Neural progenitor cell (in vitro differentiated cells): ENCODE measurements around the gene HSD11B2. TPM values are rescaled to one million over a fixed set of nuclear protein-coding genes. Genes with fewer than 3 reads are reported as not detected.

Source experiments
- DNase-seq: peaks from one replicate; pipeline ENCODE4 v3.0.0-alpha.2; 2016; ENCODE audit warnings: low spot score
- H2AFZ ChIP-seq: fragments of 200-600 bp; sonication (generic); replicated peaks from 2 replicates; pipeline ENCODE4 v1.6.1; 2016; ENCODE audit warnings: antibody characterized with exemption
- H3F3A ChIP-seq: fragments of 200-600 bp; sonication (generic); 2 replicates; pipeline ENCODE4 v1.6.1; 2016; ENCODE audit warnings: antibody characterized with exemption, low read depth
- H3K27ac ChIP-seq: fragments of 200-600 bp; sonication (generic); 2 replicates; pipeline ENCODE4 v1.5.1; 2016; ENCODE audit warnings: mild to moderate bottlenecking
- H3K27me3 ChIP-seq: fragments of 200-600 bp; sonication (generic); 2 replicates; pipeline ENCODE4 v1.6.1; 2016; ENCODE audit warnings: mild to moderate bottlenecking, moderate library complexity
- H3K36me3 ChIP-seq: fragments of 200-600 bp; sonication (generic); 2 replicates; pipeline ENCODE4 v1.5.1; 2016
- H3K4me1 ChIP-seq: fragments of 200-600 bp; sonication (generic); 2 replicates; pipeline ENCODE4 v1.6.1; 2016; ENCODE audit warnings: mixed run types
- H3K4me2 ChIP-seq: fragments of 200-600 bp; sonication (generic); 2 replicates; pipeline ENCODE4 v1.6.1; 2016
- H3K4me3 ChIP-seq: fragments of 200-600 bp; sonication (generic); 2 replicates; pipeline ENCODE4 v1.5.1; 2016
- H3K79me2 ChIP-seq: fragments of 200-600 bp; sonication (generic); 2 replicates; pipeline ENCODE4 v1.6.1; 2016; ENCODE audit warnings: low read depth
- H3K9ac ChIP-seq: fragments of 200-600 bp; sonication (generic); 2 replicates; pipeline ENCODE4 v1.6.1; 2016
- H3K9me3 ChIP-seq: fragments of 200-600 bp; sonication (generic); 2 replicates; pipeline ENCODE4 v1.5.1; 2016; ENCODE audit warnings: low read depth
- H4K20me1 ChIP-seq: fragments of 200-600 bp; sonication (generic); 2 replicates; pipeline ENCODE4 v1.6.1; 2016; ENCODE audit warnings: low read depth
- H3K27ac Mint-ChIP-seq: 3 replicates; pipeline ENCODE4 v1.8.0; 2021; ENCODE audit warnings: mixed read lengths
- H3K27me3 Mint-ChIP-seq: 2 replicates; pipeline ENCODE4 v1.8.0; 2022; ENCODE audit warnings: low read depth, mild to moderate bottlenecking, inconsistent platforms, moderate library complexity, mixed read lengths; ENCODE audit not compliant: insufficient read depth
- H3K36me3 Mint-ChIP-seq: 3 replicates; pipeline ENCODE4 v1.8.0; 2021; ENCODE audit warnings: mixed read lengths
- H3K4me1 Mint-ChIP-seq: 3 replicates; pipeline ENCODE4 v1.8.0; 2021; ENCODE audit warnings: mixed read lengths
- H3K4me3 Mint-ChIP-seq: 3 replicates; pipeline ENCODE4 v1.8.0; 2021; ENCODE audit warnings: mild to moderate bottlenecking, moderate library complexity, mixed read lengths
- H3K9me3 Mint-ChIP-seq: 3 replicates; pipeline ENCODE4 v1.8.0; 2020; ENCODE audit warnings: mixed read lengths
- EZH2 ChIP-seq: fragments of 200-600 bp; sonication (generic); IDR thresholded peaks from 2 replicates; pipeline ENCODE4 v1.6.1; 2017; ENCODE audit warnings: antibody characterized with exemption, mild to moderate bottlenecking, moderate library complexity
- EZH2phosphoT487 ChIP-seq: fragments of 200-600 bp; sonication (generic); IDR thresholded peaks from 2 replicates; pipeline ENCODE4 v1.6.1; 2017; ENCODE audit warnings: antibody characterized with exemption
- total RNA-seq: library from RNA; depleted of rRNA; stranded (reverse); fragments of >200 nt; gene quantifications from 2 replicates; pipeline ENCODE4 v1.2.3, GENCODE V29; 2015; ENCODE audit warnings: low replicate concordance
- TF ChIP-seq, protein P1 (sequence below): fragments of 200-600 bp; sonication (generic); IDR thresholded peaks from 2 replicates; pipeline ENCODE4 v1.5.1; 2017; ENCODE audit warnings: antibody characterized with exemption, mild to moderate bottlenecking

Gene HSD11B2
- total RNA-seq, 1 donor from 2014 or later, result not detected

DNA sequence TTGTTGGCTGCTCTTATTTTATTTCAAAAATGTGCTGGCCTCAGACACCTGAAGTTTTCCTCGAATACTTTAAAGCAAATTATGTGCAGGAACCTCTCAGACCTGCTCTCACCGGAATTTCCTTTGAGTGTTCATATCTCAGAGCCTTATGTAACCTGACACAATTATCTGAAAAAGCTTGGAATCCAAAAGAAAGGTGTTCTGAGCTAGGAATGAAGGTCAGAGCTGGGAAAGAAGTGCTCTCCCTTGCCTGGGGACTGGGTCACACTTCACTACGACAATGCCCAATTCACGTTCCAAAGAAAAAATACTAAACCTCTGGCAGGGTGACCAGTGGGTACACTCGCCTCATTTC, 6.7 kb upstream of the HSD11B2 start:
- H3K27ac ChIP-seq, result no peak overlapping the region
- no peak for DNase-seq
- H3K4me3 ChIP-seq, result no peak overlapping the region
- H3K27ac Mint-ChIP-seq, result no peak overlapping the region
- no peaks in the 10 kb centered on the region for H3K36me3 Mint-ChIP-seq
- peaks cover 19% of the 10 kb centered on the region for H3K4me1 ChIP-seq
- no peak overlapping the region for H3K4me3 Mint-ChIP-seq
- no peaks in the 10 kb centered on the region for H3K9me3 Mint-ChIP-seq
- no peaks in the 10 kb centered on the region for H3K36me3 ChIP-seq
- peaks cover 41% of the 10 kb centered on the region for H3K4me1 Mint-ChIP-seq
- peaks cover 11% of the 10 kb centered on the region for H3K27me3 ChIP-seq
- peak overlapping the region; percentile 84 for H2AFZ ChIP-seq
- H3K79me2 ChIP-seq, result no peaks in the 10 kb centered on the region
- peaks cover 22% of the 10 kb centered on the region for H3K27me3 Mint-ChIP-seq
- H3K9me3 ChIP-seq, result no peaks in the 10 kb centered on the region
- H3K9ac ChIP-seq, result no peak overlapping the region
- H3F3A ChIP-seq, result no peaks in the 10 kb centered on the region
- no peaks in the 10 kb centered on the region for H4K20me1 ChIP-seq
- peak overlapping the region; percentile 67 for H3K4me2 ChIP-seq
- TF ChIP-seq EZH2, result no peak
- TF ChIP-seq, protein P1, sequence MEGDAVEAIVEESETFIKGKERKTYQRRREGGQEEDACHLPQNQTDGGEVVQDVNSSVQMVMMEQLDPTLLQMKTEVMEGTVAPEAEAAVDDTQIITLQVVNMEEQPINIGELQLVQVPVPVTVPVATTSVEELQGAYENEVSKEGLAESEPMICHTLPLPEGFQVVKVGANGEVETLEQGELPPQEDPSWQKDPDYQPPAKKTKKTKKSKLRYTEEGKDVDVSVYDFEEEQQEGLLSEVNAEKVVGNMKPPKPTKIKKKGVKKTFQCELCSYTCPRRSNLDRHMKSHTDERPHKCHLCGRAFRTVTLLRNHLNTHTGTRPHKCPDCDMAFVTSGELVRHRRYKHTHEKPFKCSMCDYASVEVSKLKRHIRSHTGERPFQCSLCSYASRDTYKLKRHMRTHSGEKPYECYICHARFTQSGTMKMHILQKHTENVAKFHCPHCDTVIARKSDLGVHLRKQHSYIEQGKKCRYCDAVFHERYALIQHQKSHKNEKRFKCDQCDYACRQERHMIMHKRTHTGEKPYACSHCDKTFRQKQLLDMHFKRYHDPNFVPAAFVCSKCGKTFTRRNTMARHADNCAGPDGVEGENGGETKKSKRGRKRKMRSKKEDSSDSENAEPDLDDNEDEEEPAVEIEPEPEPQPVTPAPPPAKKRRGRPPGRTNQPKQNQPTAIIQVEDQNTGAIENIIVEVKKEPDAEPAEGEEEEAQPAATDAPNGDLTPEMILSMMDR, result no peak
- TF ChIP-seq EZH2phosphoT487, result no peak

DNA sequence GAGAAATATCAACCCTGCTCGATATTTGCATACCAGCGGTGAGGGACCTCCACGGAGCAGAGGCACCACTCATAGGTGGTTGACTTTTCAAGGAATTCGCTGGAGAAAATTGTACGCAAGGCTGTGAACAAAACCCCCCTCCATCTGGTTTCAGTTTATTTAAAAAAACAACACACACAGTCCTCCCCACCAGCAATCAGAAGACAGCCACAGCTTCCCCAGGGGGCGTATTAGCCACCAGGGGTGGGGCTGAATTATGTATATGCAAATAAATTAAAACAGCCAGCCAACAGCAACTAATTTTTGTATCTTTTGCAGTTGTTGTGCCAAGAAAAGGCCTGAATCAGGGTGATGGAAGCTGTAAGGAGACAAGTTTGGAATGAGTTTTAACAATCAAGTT, 5.9 kb upstream of the HSD11B2 start:
- no peak overlapping the region for H3K4me3 ChIP-seq

DNA sequence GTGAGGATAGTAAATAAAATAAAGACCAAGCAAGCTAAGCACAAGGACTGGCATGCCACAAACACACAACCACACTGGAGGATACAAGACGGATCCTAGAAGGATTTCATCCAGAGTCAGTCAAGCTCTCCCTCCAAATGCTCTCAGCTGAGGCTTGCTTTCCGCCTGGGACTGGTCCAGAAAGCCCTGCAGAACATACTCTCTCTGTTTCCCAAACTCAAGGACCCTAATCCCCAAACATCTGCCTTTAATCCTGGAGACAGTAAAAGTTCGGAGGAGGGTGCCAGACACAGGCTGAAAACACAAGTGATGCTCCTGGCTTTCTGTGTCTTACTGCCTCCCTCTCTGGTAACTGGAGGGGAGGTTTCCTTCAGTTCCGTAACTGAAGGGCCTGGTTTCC, 5.3 kb upstream of the HSD11B2 start:
- no peak overlapping the region for H3K4me3 ChIP-seq
- H3K36me3 Mint-ChIP-seq, result no peaks in the 10 kb centered on the region
- H3K4me1 Mint-ChIP-seq, result peaks cover 40% of the 10 kb centered on the region
- no peaks in the 10 kb centered on the region for H3K79me2 ChIP-seq
- H3K27ac Mint-ChIP-seq, result no peak overlapping the region
- no peak overlapping the region for H3K4me3 Mint-ChIP-seq
- TF ChIP-seq, protein P1, result no peak
- TF ChIP-seq EZH2, result no peak
- no peak for TF ChIP-seq EZH2phosphoT487
- no peak for DNase-seq
- H3K27ac ChIP-seq, result no peak overlapping the region
- peaks cover 31% of the 10 kb centered on the region for H3K27me3 Mint-ChIP-seq
- no peaks in the 10 kb centered on the region for H3K9me3 Mint-ChIP-seq
- H4K20me1 ChIP-seq, result no peaks in the 10 kb centered on the region
- H3K9me3 ChIP-seq, result no peaks in the 10 kb centered on the region
- H3K36me3 ChIP-seq, result no peaks in the 10 kb centered on the region
- H3K4me1 ChIP-seq, result peaks cover 22% of the 10 kb centered on the region
- no peak overlapping the region for H2AFZ ChIP-seq
- no peak overlapping the region for H3K4me2 ChIP-seq
- peaks cover 5% of the 10 kb centered on the region for H3F3A ChIP-seq
- peaks cover 25% of the 10 kb centered on the region for H3K27me3 ChIP-seq
- H3K9ac ChIP-seq, result no peak overlapping the region

More for the DNA sequence above, 5.9 kb upstream of the HSD11B2 start:
- Histone ChIP-seq H3K9ac (no peak overlapping the region), H3K27ac (no peak overlapping the region), H3K4me2 (peak overlapping the region; percentile 67), H3K27me3 (peaks cover 19% of the 10 kb centered on the region), H3K4me1 (peaks cover 19% of the 10 kb centered on the region), H3F3A (peaks cover 4% of the 10 kb centered on the region), H4K20me1 (no peaks in the 10 kb centered on the region), H3K79me2 (no peaks in the 10 kb centered on the region), H3K36me3 (no peaks in the 10 kb centered on the region), H2AFZ (peak overlapping the region; percentile 84), H3K9me3 (no peaks in the 10 kb centered on the region)
- DNase-seq, result no peak
- TF ChIP-seq, protein P1, result no peak
- no peak for TF ChIP-seq EZH2phosphoT487
- no peak for TF ChIP-seq EZH2
- H3K36me3 Mint-ChIP-seq, result no peaks in the 10 kb centered on the region
- peaks cover 37% of the 10 kb centered on the region for H3K4me1 Mint-ChIP-seq
- no peak overlapping the region for H3K4me3 Mint-ChIP-seq
- H3K27ac Mint-ChIP-seq, result no peak overlapping the region
- peaks cover 28% of the 10 kb centered on the region for H3K27me3 Mint-ChIP-seq
- no peaks in the 10 kb centered on the region for H3K9me3 Mint-ChIP-seq
